HAP-1 (cell line): ENCODE data around the gene POP4.

Experiments
- DNase-seq, 2 experiments: peaks; one replicate each; pipeline ENCODE4 v3.0.0-alpha.2; 2016 to 2020; ENCODE audit warnings: low spot score in 2 of 2
- H3K27me3 ChIP-seq: fragments of 250-450 bp; sonication (Bioruptor Pico); 2 replicates; pipeline ENCODE4 v1.5.1; 2020; ENCODE audit warnings: low read depth, mild to moderate bottlenecking, moderate library complexity
- H3K36me3 ChIP-seq: fragments of 250-450 bp; sonication (Bioruptor Pico); replicated peaks from 2 replicates; pipeline ENCODE4 v1.5.1; 2020; ENCODE audit warnings: mild to moderate bottlenecking
- H3K4me1 ChIP-seq: fragments of 250-450 bp; sonication (Bioruptor Pico); 2 replicates; pipeline ENCODE4 v1.5.1; 2020; ENCODE audit warnings: mild to moderate bottlenecking
- H3K4me3 ChIP-seq: fragments of 250-450 bp; sonication (Bioruptor Pico); 2 replicates; pipeline ENCODE4 v1.5.1; 2020; ENCODE audit warnings: mild to moderate bottlenecking, moderate library complexity
- H3K9me3 ChIP-seq: fragments of 250-450 bp; sonication (Bioruptor Pico); 2 replicates; pipeline ENCODE4 v1.5.1; 2020; ENCODE audit warnings: mild to moderate bottlenecking, moderate library complexity
- in situ Hi-C: fragments of 300-500 bp; cut with MboI; formaldehyde crosslinking; loops from 3 replicates; pipeline ENCODE4 v1.14.3; 2020; ENCODE audit warnings: low sequenced_read_pairs, inconsistent platforms, mixed read lengths

Gene POP4

DNA sequence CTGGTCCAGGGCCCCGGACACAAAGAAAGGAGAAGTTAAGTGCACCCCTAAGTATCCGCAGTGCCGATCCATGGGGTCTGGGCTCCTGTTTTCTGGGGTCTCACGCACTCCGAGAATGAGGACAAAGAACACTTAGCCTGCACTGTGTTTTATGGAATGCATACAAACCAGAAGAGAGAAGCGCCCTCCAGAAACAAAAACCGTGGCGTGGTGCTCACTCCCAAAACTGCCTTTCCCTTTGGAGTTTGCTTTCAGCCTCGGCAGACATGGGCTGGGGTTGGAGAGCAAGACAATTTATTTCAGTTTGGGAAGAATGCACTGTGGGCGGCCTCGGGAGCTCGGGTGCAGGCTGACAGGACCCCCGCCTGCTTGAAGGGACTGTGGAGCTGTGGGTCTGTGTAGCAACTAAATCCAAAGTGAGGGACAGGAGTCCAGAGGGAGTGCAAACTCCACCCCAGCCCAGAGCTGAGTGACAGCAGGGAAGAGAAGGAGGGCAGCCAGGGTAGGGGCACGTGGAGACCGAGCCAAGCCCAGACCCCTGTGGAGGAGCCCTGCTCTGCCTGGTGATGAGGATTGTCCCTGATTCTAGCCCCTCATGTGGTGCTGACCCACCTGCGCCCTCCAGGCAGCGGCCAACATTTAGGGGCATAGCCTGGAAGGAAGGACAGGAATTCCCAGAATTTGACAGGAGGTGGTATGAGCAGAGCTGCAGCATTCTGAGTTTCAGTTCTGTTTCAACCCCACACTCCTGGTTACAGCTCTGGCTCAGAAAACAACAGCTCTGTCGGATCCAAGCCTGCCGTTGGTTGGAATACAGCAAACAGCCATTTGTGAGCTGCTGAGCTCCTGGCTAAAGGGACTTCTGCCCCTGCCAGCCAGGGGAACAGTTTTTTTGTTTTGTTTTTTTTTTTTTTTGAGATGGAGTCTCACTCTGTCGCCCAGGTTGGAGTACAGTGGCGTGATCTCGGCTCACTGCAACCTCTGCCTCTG lies 37.8 kb upstream of the POP4 start:
- Histone ChIP-seq H3K27me3 (peaks cover 14% of the 10 kb centered on the region), H3K9me3 (no peaks in the 10 kb centered on the region), H3K36me3 (no peaks in the 10 kb centered on the region), H3K4me1 (no peaks in the 10 kb centered on the region), H3K4me3 (no peak overlapping the region)
- in situ Hi-C loops, result no loop called here
- no peak for DNase-seq

DNA sequence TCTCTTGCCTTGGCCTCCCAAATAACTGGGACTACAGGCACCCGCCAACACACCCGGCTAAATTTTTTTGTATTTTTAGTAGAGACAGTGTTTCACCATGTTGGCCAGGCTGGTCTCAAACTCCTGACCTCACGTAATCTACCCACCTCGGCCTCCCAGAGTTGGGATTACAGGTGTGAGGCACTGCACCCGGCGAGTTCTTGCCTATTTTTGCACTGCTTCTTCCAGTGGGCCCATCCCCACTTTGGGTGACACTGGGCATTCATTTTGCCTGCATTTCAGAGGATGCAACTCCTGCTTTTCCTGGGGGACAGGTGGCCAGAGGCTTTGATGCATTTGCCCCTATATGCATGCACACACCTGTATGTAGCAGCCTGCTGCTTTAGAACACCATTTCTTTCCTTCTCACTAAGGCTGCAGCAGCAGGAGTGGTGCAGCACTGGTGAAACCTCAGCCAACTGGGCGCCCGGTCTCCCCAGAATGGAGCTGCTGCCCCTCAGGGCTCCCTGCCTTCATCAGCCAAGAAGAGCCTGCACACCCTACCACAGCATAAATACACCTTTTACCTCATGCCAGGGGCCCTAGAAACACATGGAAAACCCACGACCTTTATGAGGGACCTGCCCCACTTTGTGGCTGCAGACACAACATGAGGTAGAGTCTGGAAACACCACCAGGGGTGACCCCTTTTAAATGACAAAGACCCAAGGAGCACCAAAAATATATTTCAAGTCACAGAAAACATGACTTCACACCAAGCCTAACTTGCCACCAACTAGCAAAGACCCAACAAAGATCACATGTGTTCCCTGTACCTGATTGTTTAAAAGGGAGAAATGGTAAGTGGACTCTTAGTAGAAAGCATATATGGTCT lies 36.8 kb upstream of the POP4 start:
- in situ Hi-C loops, result no loop called here
- Histone ChIP-seq H3K27me3 (peaks cover 12% of the 10 kb centered on the region), H3K4me1 (no peaks in the 10 kb centered on the region), H3K36me3 (no peaks in the 10 kb centered on the region), H3K4me3 (no peak overlapping the region), H3K9me3 (no peaks in the 10 kb centered on the region)
- no peak for DNase-seq

DNA sequence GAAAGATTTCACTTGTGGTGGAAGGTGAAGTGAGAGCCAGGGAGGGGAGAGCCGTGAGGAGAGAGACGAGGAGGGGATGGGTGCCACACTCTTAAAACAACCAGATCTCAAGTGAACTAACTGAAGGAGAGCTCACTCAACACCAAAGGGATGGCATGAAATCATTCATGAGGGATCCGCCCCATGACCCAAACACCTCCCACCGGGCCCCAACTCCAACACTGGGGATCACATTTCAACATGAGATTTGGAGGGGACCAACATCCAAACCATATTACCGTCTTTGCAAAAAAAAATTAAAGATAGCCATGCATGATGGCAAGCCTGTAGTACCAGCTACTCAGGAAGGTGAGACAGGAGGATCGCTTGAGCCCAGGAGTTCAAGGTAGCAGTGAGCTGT lies 34.9 kb upstream of the POP4 start:
- no peak for DNase-seq
- no peaks in the 10 kb centered on the region for H3K4me1 ChIP-seq

DNA sequence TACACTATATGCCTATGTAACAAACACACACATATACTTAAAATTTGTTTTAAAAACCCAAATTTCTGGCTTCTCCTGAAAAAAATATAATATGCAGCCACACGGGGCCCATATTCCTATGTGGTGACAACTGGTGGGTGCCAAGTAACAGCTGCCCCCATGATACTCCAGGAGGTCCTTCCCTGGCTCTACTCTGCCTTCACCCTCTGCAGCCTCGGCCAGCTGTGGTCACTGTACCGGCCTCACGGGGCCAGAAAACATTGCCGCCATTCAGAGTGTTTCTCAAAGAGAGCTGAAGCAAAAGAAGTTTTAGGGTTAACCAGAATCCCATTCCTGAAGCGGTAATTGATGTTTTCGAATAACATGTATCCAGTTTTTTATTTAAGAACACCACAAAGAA lies 32.6 kb upstream of the POP4 start:
- Histone ChIP-seq H3K36me3 (no peaks in the 10 kb centered on the region), H3K9me3 (no peaks in the 10 kb centered on the region), H3K4me1 (no peaks in the 10 kb centered on the region), H3K4me3 (no peak overlapping the region), H3K27me3 (peaks cover 38% of the 10 kb centered on the region)
- no peak for DNase-seq
- in situ Hi-C loops, result no loop called here

More for the DNA sequence above, 34.9 kb upstream of the POP4 start:
- Histone ChIP-seq H3K4me3 (no peak overlapping the region), H3K27me3 (peaks cover 30% of the 10 kb centered on the region), H3K36me3 (no peaks in the 10 kb centered on the region), H3K9me3 (no peaks in the 10 kb centered on the region)
- in situ Hi-C loops, result no loop called here

DNA sequence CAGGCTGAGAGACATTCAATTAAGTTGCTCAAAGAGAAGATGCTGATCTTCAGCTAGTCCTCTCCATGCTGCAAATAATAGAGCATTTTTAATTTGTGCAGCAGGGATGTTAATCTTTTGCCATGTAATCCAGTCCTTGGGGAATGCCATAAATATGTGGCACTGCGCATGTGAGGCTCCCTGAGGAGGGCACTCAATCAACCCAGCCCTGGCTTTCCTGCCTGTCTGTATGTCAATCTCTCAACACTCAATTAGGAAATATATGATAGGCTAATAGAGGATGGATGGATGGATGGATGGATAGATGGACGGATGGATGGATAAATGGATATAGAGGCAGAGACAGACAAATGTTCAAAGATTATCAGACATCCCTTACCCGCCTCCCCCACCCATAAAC lies 31.6 kb upstream of the POP4 start:
- Histone ChIP-seq H3K4me3 (no peak overlapping the region), H3K36me3 (no peaks in the 10 kb centered on the region), H3K4me1 (no peaks in the 10 kb centered on the region), H3K27me3 (peaks cover 38% of the 10 kb centered on the region), H3K9me3 (no peaks in the 10 kb centered on the region)
- in situ Hi-C loops, result no loop called here
- no peak for DNase-seq

DNA sequence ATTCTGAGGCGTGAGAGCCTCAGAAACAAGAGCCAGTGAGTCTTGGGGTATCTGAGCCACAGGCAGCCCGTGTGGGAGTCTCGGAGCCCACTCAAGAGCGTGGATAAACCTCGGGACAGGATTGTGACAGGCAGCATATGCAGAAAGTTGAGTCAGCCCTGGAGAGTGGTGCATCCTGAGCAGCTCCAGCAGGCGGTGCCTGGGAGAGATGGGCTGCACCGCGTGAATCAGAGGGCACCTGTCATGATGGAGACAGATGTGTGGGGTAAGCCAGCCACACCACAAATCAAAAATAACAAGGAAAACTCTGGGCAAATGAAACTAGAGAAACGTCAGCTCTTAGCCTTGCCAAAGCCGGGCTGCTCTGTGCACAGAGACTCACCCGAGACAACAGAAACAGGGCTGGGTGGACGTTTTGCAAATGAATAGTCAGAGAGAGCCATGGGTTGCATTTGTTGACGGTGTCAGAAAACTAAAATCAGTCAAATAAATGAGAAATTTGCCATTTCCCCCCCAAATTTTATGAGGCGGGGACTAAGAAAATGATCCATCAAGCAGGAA lies 30.0 kb upstream of the POP4 start:
- no peak for DNase-seq
- Histone ChIP-seq H3K27me3 (peaks cover 38% of the 10 kb centered on the region), H3K4me3 (no peak overlapping the region), H3K4me1 (no peaks in the 10 kb centered on the region), H3K36me3 (no peaks in the 10 kb centered on the region), H3K9me3 (no peaks in the 10 kb centered on the region)
- in situ Hi-C loops, result no loop called here

DNA sequence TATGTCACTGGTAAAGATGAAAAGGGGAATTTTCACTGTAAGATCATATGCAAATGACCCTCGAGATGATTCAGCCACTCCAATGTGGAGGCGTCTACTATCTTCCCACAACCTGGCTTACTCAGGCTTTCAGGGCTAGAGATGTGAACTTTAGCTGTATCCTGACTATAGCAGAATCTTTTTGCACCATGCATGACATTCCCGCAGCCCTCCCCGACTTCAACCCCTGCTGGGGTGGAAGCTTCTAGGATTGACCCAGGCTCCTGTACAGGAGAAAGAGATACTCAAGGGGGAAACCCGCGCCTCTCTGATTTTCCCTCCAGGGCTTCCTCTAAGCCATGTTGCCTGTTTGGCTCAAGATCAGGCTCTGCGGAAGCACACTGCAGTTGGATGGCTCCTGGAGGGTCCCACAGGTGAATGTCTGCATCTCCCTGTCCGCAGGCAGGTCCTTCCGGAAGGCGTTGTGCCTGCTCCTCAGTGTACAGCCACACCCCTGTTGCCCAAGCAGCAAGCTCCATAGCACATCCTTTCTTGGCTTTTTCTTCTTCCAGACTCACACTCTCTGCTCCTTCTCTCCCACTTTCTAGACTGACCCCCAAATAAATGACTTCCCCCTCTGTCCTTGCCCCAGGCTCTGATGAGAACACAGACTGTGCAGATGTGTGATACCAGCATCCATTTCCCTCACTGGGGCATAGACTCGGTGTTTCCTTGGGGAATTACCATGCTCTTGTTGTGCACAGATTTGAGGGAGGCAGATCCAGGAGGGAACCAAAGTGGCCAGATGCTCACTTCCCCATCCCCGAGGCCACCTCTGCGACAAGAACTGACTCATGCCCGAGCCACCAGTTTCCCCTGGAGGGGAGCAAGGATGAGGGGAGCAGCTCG lies 29.1 kb upstream of the POP4 start:
- no peak overlapping the region for H3K4me3 ChIP-seq
- H3K36me3 ChIP-seq, result no peaks in the 10 kb centered on the region
- in situ Hi-C loops, result no loop called here
- H3K9me3 ChIP-seq, result no peaks in the 10 kb centered on the region
- DNase-seq, result no peak
- no peaks in the 10 kb centered on the region for H3K4me1 ChIP-seq
- H3K27me3 ChIP-seq, result peaks cover 34% of the 10 kb centered on the region

DNA sequence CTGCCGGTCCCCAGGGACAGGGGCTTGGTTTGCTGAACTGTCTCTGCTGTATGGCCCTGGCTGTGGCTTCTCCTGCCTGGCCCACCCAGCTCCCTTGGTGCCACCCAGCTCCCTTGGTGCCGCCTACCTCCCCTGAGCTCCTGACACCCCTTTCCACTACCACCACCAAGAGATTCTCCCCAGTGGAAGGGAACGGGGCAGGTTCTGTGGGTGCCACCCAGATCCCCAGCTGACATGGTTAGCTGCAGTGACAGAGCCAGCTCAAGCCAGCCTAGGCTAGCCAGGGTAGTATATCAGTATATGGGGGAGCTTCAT lies 28.5 kb upstream of the POP4 start:
- no peak overlapping the region for H3K4me3 ChIP-seq
- H3K36me3 ChIP-seq, result no peaks in the 10 kb centered on the region
- in situ Hi-C loops, result no loop called here
- H3K27me3 ChIP-seq, result peaks cover 34% of the 10 kb centered on the region
- no peak for DNase-seq
- H3K4me1 ChIP-seq, result no peaks in the 10 kb centered on the region
- H3K9me3 ChIP-seq, result no peaks in the 10 kb centered on the region

DNA sequence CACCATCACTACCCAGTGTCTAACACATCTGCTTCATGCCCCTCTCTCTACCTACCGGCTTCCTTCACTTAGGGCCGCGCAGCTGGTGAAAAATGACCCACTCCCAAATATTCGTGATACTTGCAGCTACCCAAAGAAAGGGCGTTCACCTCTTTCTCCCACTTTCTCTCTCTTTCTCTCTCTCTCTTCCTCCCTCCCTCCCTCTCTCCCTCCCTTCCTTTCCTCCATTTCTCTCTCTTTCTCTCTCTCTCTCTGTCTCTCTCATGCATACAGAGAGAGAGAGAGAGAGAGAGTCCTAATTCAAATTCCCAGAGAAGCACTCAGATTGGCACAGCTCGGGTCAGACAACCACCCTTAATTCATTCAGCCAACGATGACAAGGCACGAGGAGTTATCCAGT lies 27.7 kb upstream of the POP4 start:
- Histone ChIP-seq H3K27me3 (peaks cover 31% of the 10 kb centered on the region), H3K4me1 (no peaks in the 10 kb centered on the region), H3K4me3 (no peak overlapping the region), H3K36me3 (no peaks in the 10 kb centered on the region), H3K9me3 (no peaks in the 10 kb centered on the region)
- in situ Hi-C loops, result no loop called here
- no peak for DNase-seq

DNA sequence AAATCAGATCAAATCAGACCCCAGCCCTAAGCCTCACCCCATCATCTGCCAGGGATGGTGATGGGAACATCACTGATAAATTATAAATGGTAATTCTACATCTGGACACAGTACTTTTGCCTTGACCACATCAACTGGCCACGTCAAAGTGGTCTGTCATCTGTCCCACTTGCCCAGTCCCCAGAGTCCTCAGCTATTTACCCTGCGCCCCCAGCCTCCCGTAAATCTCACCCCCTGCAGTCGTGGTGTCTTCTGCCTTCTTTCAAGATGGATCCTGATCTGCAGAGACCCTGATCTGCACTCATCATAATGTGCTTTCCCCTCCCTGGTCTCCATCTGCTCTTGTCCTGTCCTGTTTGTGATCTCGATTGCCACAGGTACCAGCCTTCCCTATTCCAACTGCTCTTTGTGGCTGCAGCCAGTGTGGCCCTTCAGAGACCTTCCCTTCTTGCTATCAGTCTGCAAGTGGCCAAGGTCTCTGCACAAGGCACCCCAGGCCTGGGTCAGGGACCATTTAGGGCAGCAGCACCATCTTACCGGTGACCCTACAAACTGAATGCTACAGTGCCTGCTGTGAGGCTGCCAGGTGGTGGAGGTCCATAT lies 26.7 kb upstream of the POP4 start:
- H3K9me3 ChIP-seq, result no peaks in the 10 kb centered on the region
- no peak overlapping the region for H3K4me3 ChIP-seq
- H3K4me1 ChIP-seq, result no peaks in the 10 kb centered on the region
- DNase-seq, result no peak
- no peaks in the 10 kb centered on the region for H3K36me3 ChIP-seq
- peaks cover 26% of the 10 kb centered on the region for H3K27me3 ChIP-seq
- in situ Hi-C loops, result no loop called here

DNA sequence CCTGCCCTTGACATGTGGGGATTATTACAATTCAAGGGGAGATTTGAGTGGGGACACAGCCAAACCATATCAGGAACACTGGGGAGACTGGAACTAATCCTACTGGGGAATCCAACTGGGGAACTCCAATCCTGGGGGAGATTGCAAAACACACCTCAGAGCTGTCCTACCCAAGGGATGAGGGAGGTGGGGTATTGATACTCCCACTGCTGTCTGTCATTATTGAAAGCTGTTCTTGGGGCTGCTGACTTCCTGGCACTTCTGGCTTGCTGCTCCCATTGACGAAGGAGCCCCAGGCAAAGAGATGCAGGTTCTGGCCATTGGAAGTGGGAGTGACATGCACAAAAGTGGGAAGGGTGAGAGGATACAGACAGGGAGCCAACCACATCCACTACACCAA lies 24.7 kb upstream of the POP4 start:
- Histone ChIP-seq H3K36me3 (no peaks in the 10 kb centered on the region), H3K4me3 (no peak overlapping the region), H3K4me1 (no peaks in the 10 kb centered on the region), H3K9me3 (no peaks in the 10 kb centered on the region), H3K27me3 (peaks cover 6% of the 10 kb centered on the region; the same call in 1 of the 2 replicates)
- in situ Hi-C loops, result no loop called here
- DNase-seq, result no peak

DNA sequence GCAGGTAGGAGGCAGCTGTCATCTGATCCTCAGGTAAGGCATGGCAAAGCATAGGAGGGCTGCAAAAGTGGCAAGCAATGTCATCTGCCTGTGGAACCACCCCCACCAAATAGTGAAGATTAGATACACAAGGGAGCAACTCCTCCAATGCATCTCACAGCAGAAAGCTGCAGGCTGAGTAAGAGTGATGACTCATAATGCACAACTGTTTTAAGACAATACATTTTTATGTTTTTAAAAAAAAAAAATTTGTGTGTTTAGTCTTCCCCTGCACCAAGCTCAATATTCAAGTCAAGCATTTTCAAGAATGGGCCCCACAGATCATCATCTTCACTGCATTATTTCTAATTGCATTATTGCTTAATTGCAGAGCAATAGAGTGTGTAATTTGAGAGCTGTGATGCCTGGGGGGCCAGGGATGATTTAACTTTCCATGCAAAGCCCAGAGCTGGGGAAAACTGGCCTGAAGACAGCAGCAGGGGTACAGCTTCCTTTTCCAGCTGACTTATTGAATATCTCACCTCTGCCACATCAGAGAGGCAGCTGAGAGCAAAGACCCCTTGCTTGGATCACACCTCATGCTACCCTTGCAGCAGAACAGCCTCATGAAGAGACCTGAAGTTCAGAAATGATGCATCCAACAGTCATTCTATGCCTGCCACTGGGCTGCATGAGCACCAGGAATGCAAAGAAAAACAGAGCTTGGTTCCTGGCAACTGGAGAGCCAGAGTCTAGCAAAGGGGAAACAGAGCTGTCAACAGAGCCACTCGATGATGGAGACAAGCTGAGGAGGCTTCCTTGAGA lies 22.7 kb upstream of the POP4 start:
- in situ Hi-C loops, result no loop called here
- H3K9me3 ChIP-seq, result no peaks in the 10 kb centered on the region; the same call in 1 of the 2 replicates
- H3K27me3 ChIP-seq, result no peaks in the 10 kb centered on the region

More for the DNA sequence above, 22.7 kb upstream of the POP4 start:
- Histone ChIP-seq H3K4me3 (no peak overlapping the region), H3K36me3 (no peaks in the 10 kb centered on the region), H3K4me1 (no peaks in the 10 kb centered on the region)
- no peak for DNase-seq
